Activated naive CD4-positive, alpha-beta T cell treated with anti-CD3 and anti-CD28 coated beads, Interleukin-2, amount 50 U/mL, for 16 hours (primary cell): ENCODE measurements around the gene FBN3.
"Not testable (repeated sequence)": the region's sequence is repeated elsewhere in the genome, so short reads cannot be mapped to it uniquely, and the experiment has no call there.

Experiments used
- DNase-seq: peaks from one replicate; pipeline ENCODE4 v3.0.0-alpha.2; 2020

The FBN3 gene

GRCh38 chr19:8115805-8116396 lies 33.5 kb downstream of the FBN3 start:
- DNase-seq = no peak

- no peak for DNase-seq
These were observed 36.4 kb downstream of the FBN3 start for GRCh38 chr19:8113017-8113416.

GRCh38 chr19:8111376-8111775 lies 38.0 kb downstream of the FBN3 start:
- no peak for DNase-seq

- no peak for DNase-seq
These were observed 38.5 kb downstream of the FBN3 start for GRCh38 chr19:8110931-8111330.

GRCh38 chr19:8109890-8110662 lies 39.3 kb downstream of the FBN3 start:
- DNase-seq = no peak

GRCh38 chr19:8109455-8109854 lies 39.9 kb downstream of the FBN3 start:
- DNase-seq = no peak

- no peak for DNase-seq
These were observed 40.6 kb downstream of the FBN3 start for GRCh38 chr19:8108560-8109445.

GRCh38 chr19:8107301-8107903 lies 42.0 kb downstream of the FBN3 start:
- no peak for DNase-seq

GRCh38 chr19:8105471-8105870 lies 43.9 kb downstream of the FBN3 start:
- DNase-seq = no peak

GRCh38 chr19:8101910-8102309 lies 47.5 kb downstream of the FBN3 start:
- DNase-seq = not testable (repeated sequence)

GRCh38 chr19:8101311-8101710 lies 48.1 kb downstream of the FBN3 start:
- no peak for DNase-seq

- no peak for DNase-seq
These were observed 51.5 kb downstream of the FBN3 start for GRCh38 chr19:8097681-8098567.

GRCh38 chr19:8097198-8097597 lies 52.2 kb downstream of the FBN3 start:
- DNase-seq = no peak

GRCh38 chr19:8096071-8096470 lies 53.3 kb downstream of the FBN3 start:
- no peak for DNase-seq

- DNase-seq = no peak
These were observed 54.0 kb downstream of the FBN3 start for GRCh38 chr19:8095354-8095886.

- no peak for DNase-seq
These were observed 55.1 kb downstream of the FBN3 start for GRCh38 chr19:8094336-8094735.

GRCh38 chr19:8093740-8094139 lies 55.7 kb downstream of the FBN3 start:
- DNase-seq = no peak

GRCh38 chr19:8090950-8091349 lies 58.4 kb downstream of the FBN3 start:
- no peak for DNase-seq

- no peak for DNase-seq
These were observed 59.5 kb downstream of the FBN3 start for GRCh38 chr19:8089664-8090601.

GRCh38 chr19:8088752-8089663 lies 60.4 kb downstream of the FBN3 start:
- DNase-seq = no peak
